ENCODE measurements around the gene RAPGEF4.
A peak's percentile ranks its signal among the peaks of the same experiment; 100 is the strongest.
"Not testable (repeated sequence)": the region's sequence is repeated elsewhere in the genome, so short reads cannot be mapped to it uniquely, and the experiment has no call there.

The RAPGEF4 gene

DNA sequence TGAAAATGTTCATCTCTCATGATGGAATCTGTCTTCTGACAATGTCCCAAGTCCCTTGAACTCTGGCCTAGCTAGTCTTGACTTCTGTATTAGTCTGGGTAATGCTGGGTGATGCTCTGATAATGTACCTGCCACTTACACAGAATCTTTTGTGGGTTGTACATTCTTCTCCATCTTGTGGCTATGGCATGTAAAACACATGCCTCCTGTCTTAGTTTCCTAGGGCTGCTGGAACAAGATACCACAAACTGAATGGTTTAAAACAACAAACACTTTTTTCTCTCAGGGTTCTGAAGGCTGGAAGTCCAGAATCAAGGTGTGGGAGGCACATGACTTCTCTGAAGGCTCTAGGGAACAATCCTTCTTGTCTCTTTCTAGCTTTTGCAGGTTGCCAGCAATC, 57.1 kb downstream of the RAPGEF4 start:
- H3F3A ChIP-seq (ENCODE audit: low read depth): no peaks in the 10 kb centered on the region
- H3K9ac ChIP-seq (ENCODE audit: low read depth, low read length, poor library complexity, severe bottlenecking): no peak overlapping the region
- peaks cover 7% of the 10 kb centered on the region for H3K4me1 ChIP-seq (ENCODE audit: insufficient read depth, low read length, poor library complexity, severe bottlenecking)
- H2AFZ ChIP-seq (ENCODE audit: low read length): no peak overlapping the region
- H3K9me2 ChIP-seq (replicated peaks; ENCODE audit: low read depth, low read length): no peaks in the 10 kb centered on the region
- no peaks in the 10 kb centered on the region for H3K36me3 ChIP-seq (ENCODE audit: insufficient read depth, low read length)
- H3K4me3 ChIP-seq (ENCODE audit: low read length, poor library complexity, severe bottlenecking): no peak overlapping the region
- no peak for TF ChIP-seq EZH2phosphoT487 (IDR thresholded peaks at IDR 0.05; ENCODE audit: borderline replicate concordance)
- TF ChIP-seq, protein P1, sequence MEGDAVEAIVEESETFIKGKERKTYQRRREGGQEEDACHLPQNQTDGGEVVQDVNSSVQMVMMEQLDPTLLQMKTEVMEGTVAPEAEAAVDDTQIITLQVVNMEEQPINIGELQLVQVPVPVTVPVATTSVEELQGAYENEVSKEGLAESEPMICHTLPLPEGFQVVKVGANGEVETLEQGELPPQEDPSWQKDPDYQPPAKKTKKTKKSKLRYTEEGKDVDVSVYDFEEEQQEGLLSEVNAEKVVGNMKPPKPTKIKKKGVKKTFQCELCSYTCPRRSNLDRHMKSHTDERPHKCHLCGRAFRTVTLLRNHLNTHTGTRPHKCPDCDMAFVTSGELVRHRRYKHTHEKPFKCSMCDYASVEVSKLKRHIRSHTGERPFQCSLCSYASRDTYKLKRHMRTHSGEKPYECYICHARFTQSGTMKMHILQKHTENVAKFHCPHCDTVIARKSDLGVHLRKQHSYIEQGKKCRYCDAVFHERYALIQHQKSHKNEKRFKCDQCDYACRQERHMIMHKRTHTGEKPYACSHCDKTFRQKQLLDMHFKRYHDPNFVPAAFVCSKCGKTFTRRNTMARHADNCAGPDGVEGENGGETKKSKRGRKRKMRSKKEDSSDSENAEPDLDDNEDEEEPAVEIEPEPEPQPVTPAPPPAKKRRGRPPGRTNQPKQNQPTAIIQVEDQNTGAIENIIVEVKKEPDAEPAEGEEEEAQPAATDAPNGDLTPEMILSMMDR (conservative IDR thresholded peaks at IDR 0.05; ENCODE audit: low read length): no peak
- H3K9me3 ChIP-seq (ENCODE audit: insufficient read depth, low read depth, low read length): no peaks in the 10 kb centered on the region
- H3K79me2 ChIP-seq (ENCODE audit: insufficient read depth, low read length): no peaks in the 10 kb centered on the region
- no peaks in the 10 kb centered on the region for H3K27me3 ChIP-seq (ENCODE audit: insufficient read depth, low read length, poor library complexity, severe bottlenecking)
- no peaks in the 10 kb centered on the region for H4K20me1 ChIP-seq (ENCODE audit: insufficient read depth, low read length, poor library complexity, severe bottlenecking)
- no peak overlapping the region for H3K4me2 ChIP-seq (ENCODE audit: low read depth, low read length, poor library complexity, severe bottlenecking)

DNA sequence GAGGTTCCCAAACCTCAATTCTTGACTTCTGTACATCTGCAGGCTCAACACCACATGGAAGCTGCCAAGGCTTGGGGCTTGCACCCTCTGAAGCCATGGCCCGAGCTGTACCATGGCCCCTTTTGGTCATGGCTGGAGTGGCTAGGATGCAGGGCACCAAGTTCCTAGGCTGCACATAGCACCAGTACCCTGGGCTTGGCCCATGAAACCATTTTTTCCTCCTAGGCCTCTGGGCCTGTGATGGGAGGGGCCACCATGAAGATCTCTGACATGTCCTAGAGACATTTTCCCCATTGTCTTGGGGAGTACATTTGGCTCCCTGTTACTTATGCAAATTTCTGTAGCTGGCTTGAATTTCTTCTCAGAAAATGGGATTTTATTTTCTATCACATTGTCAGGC, 67.7 kb downstream of the RAPGEF4 start:
- H3K4me2 ChIP-seq (ENCODE audit: low read depth, low read length, poor library complexity, severe bottlenecking); H2AFZ ChIP-seq (ENCODE audit: low read length); H4K20me1 ChIP-seq (ENCODE audit: insufficient read depth, low read length, poor library complexity, severe bottlenecking); H3K9ac ChIP-seq (ENCODE audit: low read depth, low read length, poor library complexity, severe bottlenecking); H3K27me3 ChIP-seq (ENCODE audit: insufficient read depth, low read length, poor library complexity, severe bottlenecking); H3K9me3 ChIP-seq (ENCODE audit: insufficient read depth, low read depth, low read length); H3K4me3 ChIP-seq (ENCODE audit: low read length, poor library complexity, severe bottlenecking); H3F3A ChIP-seq (ENCODE audit: low read depth); H3K79me2 ChIP-seq (ENCODE audit: insufficient read depth, low read length); H3K36me3 ChIP-seq (ENCODE audit: insufficient read depth, low read length); H3K9me2 ChIP-seq (replicated peaks; ENCODE audit: low read depth, low read length); H3K4me1 ChIP-seq (ENCODE audit: insufficient read depth, low read length, poor library complexity, severe bottlenecking): not testable (repeated sequence)

DNA sequence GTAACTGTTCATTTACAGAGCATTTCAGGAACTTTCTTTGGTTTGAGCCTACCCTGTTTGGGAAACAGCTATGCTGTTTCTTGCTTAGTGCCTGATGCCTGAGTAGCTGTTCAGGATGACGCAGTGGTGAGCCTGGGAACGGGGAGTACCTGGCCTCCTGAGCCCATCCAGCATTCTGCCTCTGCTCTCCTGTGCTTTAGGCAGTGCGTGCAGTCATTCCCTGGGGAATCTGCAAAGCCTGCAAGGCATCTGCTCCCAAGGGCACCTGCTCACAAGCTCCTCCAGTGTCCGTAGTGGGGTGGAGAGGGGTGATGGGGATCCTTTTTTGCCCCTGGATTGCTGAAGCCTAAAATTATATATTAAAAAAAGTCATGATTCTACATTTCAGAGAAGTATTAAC, 68.8 kb downstream of the RAPGEF4 start:
- no peak overlapping the region for H3K9ac ChIP-seq (ENCODE audit: low read depth, low read length, poor library complexity, severe bottlenecking)
- H3K4me2 ChIP-seq (ENCODE audit: low read depth, low read length, poor library complexity, severe bottlenecking): no peak overlapping the region
- TF ChIP-seq, protein P1 (conservative IDR thresholded peaks at IDR 0.05; ENCODE audit: low read length): no peak
- TF ChIP-seq EZH2phosphoT487 (IDR thresholded peaks at IDR 0.05; ENCODE audit: borderline replicate concordance): no peak
- no peak overlapping the region for H2AFZ ChIP-seq (ENCODE audit: low read length)
- no peaks in the 10 kb centered on the region for H4K20me1 ChIP-seq (ENCODE audit: insufficient read depth, low read length, poor library complexity, severe bottlenecking)
- H3K36me3 ChIP-seq (ENCODE audit: insufficient read depth, low read length): no peaks in the 10 kb centered on the region
- no peaks in the 10 kb centered on the region for H3K4me1 ChIP-seq (ENCODE audit: insufficient read depth, low read length, poor library complexity, severe bottlenecking)
- H3K4me3 ChIP-seq (ENCODE audit: low read length, poor library complexity, severe bottlenecking): no peak overlapping the region
- no peaks in the 10 kb centered on the region for H3K9me2 ChIP-seq (replicated peaks; ENCODE audit: low read depth, low read length)
- H3F3A ChIP-seq (ENCODE audit: low read depth): no peaks in the 10 kb centered on the region
- H3K27me3 ChIP-seq (ENCODE audit: insufficient read depth, low read length, poor library complexity, severe bottlenecking): no peaks in the 10 kb centered on the region
- no peaks in the 10 kb centered on the region for H3K79me2 ChIP-seq (ENCODE audit: insufficient read depth, low read length)
- H3K9me3 ChIP-seq (ENCODE audit: insufficient read depth, low read depth, low read length): no peaks in the 10 kb centered on the region; the same call in 1 of the 2 replicates

DNA sequence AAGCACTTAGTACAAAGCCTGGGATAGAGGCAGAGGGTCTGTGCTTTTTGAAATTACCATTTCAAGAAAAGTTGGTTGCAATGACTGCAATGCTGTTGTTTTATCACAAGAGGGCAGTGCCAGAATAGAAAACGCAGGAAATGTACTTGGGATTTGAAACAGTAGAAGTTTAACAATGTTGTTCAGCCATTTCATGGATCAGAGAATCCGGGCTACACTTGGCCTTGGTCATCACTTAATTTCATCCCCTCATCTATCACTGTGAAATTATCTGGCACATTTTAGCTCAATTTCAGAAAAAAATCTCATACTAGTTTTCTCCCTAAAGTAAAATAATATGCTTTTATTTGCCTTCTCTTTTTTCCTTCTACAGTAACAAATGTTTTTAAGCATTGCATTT, 70.8 kb downstream of the RAPGEF4 start:
- Histone ChIP-seq H3K27me3 (ENCODE audit: insufficient read depth, low read length, poor library complexity, severe bottlenecking) (no peaks in the 10 kb centered on the region), H3K9me3 (ENCODE audit: insufficient read depth, low read depth, low read length) (no peaks in the 10 kb centered on the region; the same call in 1 of the 2 replicates), H3K9ac (ENCODE audit: low read depth, low read length, poor library complexity, severe bottlenecking) (no peak overlapping the region), H4K20me1 (ENCODE audit: insufficient read depth, low read length, poor library complexity, severe bottlenecking) (no peaks in the 10 kb centered on the region), H3K36me3 (ENCODE audit: insufficient read depth, low read length) (no peaks in the 10 kb centered on the region), H3K4me2 (ENCODE audit: low read depth, low read length, poor library complexity, severe bottlenecking) (no peak overlapping the region), H2AFZ (ENCODE audit: low read length) (peak overlapping the region; percentile 74), H3K9me2 (replicated peaks; ENCODE audit: low read depth, low read length) (no peaks in the 10 kb centered on the region), H3K79me2 (ENCODE audit: insufficient read depth, low read length) (no peaks in the 10 kb centered on the region), H3K4me3 (ENCODE audit: low read length, poor library complexity, severe bottlenecking) (no peak overlapping the region), H3F3A (ENCODE audit: low read depth) (no peaks in the 10 kb centered on the region), H3K4me1 (ENCODE audit: insufficient read depth, low read length, poor library complexity, severe bottlenecking) (no peaks in the 10 kb centered on the region)
- TF ChIP-seq EZH2phosphoT487 (IDR thresholded peaks at IDR 0.05; ENCODE audit: borderline replicate concordance): no peak
- TF ChIP-seq, protein P1 (conservative IDR thresholded peaks at IDR 0.05; ENCODE audit: low read length): peak; percentile 95
